ENCODE data around the gene TTC33.

GRCh38 chr5:40569546-40570270 is 186.1 kb downstream of the TTC33 start:
- TF ChIP-seq POLR2A (IDR thresholded peaks at IDR 0.05) (no peak), POLR2AphosphoS5 (IDR thresholded peaks at IDR 0.05) (no peak)

Data from spleen (tissue), 3 donors.